Transverse colon (tissue), 4 donors: ENCODE data around the gene CUL7.

Experiments used
- CTCF ChIP-seq, 5 experiments: fragments of 200-600 bp in 3 of 5; fragments of 450-650 bp in 2 of 5; sonication (generic) in 3 of 5; IDR thresholded peaks; 1 replicate in 2 of 5; 2 replicates in 3 of 5; pipeline ENCODE4 v1.5.1; 2016 to 2017; ENCODE audit warnings: antibody characterized with exemption in 5 of 5, inconsistent platforms in 3 of 5, mild to moderate bottlenecking in 2 of 5, moderate library complexity in 1 of 5
- EP300 ChIP-seq: sonication (generic); formaldehyde crosslinking; IDR thresholded peaks from one replicate; pipeline ENCODE4 v1.6.1; 2017; ENCODE audit warnings: antibody characterized with exemption, low read depth
- POLR2A ChIP-seq: fragments of 450-650 bp; IDR thresholded peaks from one replicate; pipeline ENCODE4 v1.6.1; 2016; ENCODE audit warnings: antibody characterized with exemption, mild to moderate bottlenecking, moderate library complexity
- POLR2AphosphoS5 ChIP-seq, 3 donors: sonication (generic); formaldehyde crosslinking; IDR thresholded peaks; one replicate each; pipeline ENCODE4 v1.6.1; 2016; ENCODE audit warnings: antibody characterized with exemption in 3 of 3

DNA sequence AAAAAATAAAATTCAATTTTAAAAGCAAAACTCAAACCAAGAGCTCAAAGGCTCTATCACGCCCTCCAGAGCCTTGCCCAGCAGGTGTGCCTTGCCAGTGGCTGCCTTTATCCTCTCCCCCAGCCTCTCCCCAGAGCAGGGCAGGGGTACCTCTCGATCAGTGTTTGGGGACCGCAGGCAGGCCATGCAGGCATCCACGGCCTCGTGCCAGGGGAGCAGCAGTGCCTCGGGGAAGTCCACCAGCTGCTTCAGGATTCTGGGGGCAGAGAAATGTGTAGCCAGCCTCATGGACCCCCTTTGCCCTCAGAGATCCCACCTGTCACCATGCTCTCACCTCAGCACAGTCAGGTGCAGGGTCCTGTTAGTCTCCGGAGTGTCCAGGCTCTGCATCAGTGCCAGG is 5.7 kb downstream of the CUL7 start:
- TF ChIP-seq POLR2A (no peak), CTCF (IDR thresholded peaks at IDR 0.05) (no peak), POLR2AphosphoS5 (IDR thresholded peaks at IDR 0.05) (no peak), EP300 (no peak)
